ENCODE measurements around the gene FOXO6. TPM values are rescaled to one million over a fixed set of nuclear protein-coding genes. Genes with fewer than 3 reads are reported as not detected.

Gene FOXO6
- total and polyA plus RNA-seq, 2 donors (not counting 1 experiment from before 2014, with no cell fraction given): 0.06 to 0.15 TPM

GRCh38 chr1:41356752-41357151 is 4.5 kb upstream of the FOXO6 start:
- Histone ChIP-seq H3K27ac (ENCODE audit: low read length in 2 of 2) (no peak overlapping the region), H2AFZ (ENCODE audit: insufficient read depth, low read depth, low read length, poor library complexity, severe bottlenecking) (no peak overlapping the region), H4K20me1 (ENCODE audit: control insufficient read depth, insufficient read depth, low read length, poor library complexity, severe bottlenecking) (no peaks in the 10 kb centered on the region), H3K9ac (ENCODE audit: low read length) (no peak overlapping the region), H3K4me3 (ENCODE audit: control extremely low read depth in 1 of 5, extremely low read depth in 1 of 5, insufficient read depth in 1 of 5, low read depth in 2 of 5, low read length in 4 of 5) (no peak overlapping the region), H3K79me2 (ENCODE audit: control insufficient read depth, insufficient read depth, low read length) (no peaks in the 10 kb centered on the region), H3K4me1 (ENCODE audit: control insufficient read depth in 2 of 2, insufficient read depth in 2 of 2, low read length in 2 of 2) (peaks cover 6 to 15% of the 10 kb centered on the region in 2 donors), H3K36me3 (replicated peaks in 1 of 2; ENCODE audit: control extremely low read depth in 1 of 2, control insufficient read depth in 1 of 2, extremely low read depth in 1 of 2, insufficient read depth in 2 of 2, low read length in 1 of 2) (no peaks in the 10 kb centered on the region), H3K4me2 (replicated peaks; ENCODE audit: low read depth, low read length, poor library complexity, severe bottlenecking) (no peak overlapping the region), H3K27me3 (replicated peaks in 1 of 4; ENCODE audit: control extremely low read depth in 1 of 4, control insufficient read depth in 3 of 4, insufficient read depth in 4 of 4, low read length in 3 of 4) (peaks cover 0 to 33% (median 9%) of the 10 kb centered on the region in 4 experiments), H3K9me3 (ENCODE audit: control extremely low read depth in 1 of 3, control insufficient read depth in 2 of 3, insufficient read depth in 1 of 3, low read length in 2 of 3) (no peaks in the 10 kb centered on the region)
- Mint-ChIP-seq H3K4me3 (no peak overlapping the region), H3K27me3 (peaks cover 24% of the 10 kb centered on the region), H3K27ac (no peak overlapping the region), H3K9me3 (ENCODE audit: insufficient read depth) (no peaks in the 10 kb centered on the region), H3K4me1 (peaks cover 12% of the 10 kb centered on the region)
- no peak for DNase-seq
- CTCF ChIA-PET: no interaction called here
- POLR2A ChIA-PET: no interaction called here
- TF ChIP-seq CTCF (IDR thresholded peaks at IDR 0.05) (no peak), EZH2 (IDR thresholded peaks at IDR 0.05; ENCODE audit: borderline replicate concordance, insufficient read depth, low read depth, low read length, poor library complexity, severe bottlenecking) (no peak)
- ATAC-seq (ENCODE audit: low read depth): no peak
- whole genome bisulfite sequencing (ENCODE audit: insufficient coverage): 93% methylated on average over 4 of the region's 4 CpGs
- intact Hi-C loops (cut with micrococcal nuclease): no loop called here

- Mint-ChIP-seq H3K4me1 (peaks cover 16% of the 10 kb centered on the region), H3K4me3 (no peak overlapping the region), H3K9me3 (ENCODE audit: insufficient read depth) (no peaks in the 10 kb centered on the region), H3K27me3 (peaks cover 24% of the 10 kb centered on the region), H3K27ac (no peak overlapping the region)
- Histone ChIP-seq H3K79me2 (ENCODE audit: control insufficient read depth, insufficient read depth, low read length) (no peaks in the 10 kb centered on the region), H3K4me3 (ENCODE audit: control extremely low read depth in 1 of 5, extremely low read depth in 1 of 5, insufficient read depth in 1 of 5, low read depth in 2 of 5, low read length in 4 of 5) (no peak overlapping the region), H3K27me3 (replicated peaks in 1 of 4; ENCODE audit: control extremely low read depth in 1 of 4, control insufficient read depth in 3 of 4, insufficient read depth in 4 of 4, low read length in 3 of 4) (peaks cover 0 to 39% (median 12%) of the 10 kb centered on the region in 4 experiments), H4K20me1 (ENCODE audit: control insufficient read depth, insufficient read depth, low read length, poor library complexity, severe bottlenecking) (peaks cover 3% of the 10 kb centered on the region), H3K4me2 (replicated peaks; ENCODE audit: low read depth, low read length, poor library complexity, severe bottlenecking) (no peak overlapping the region), H3K36me3 (replicated peaks in 1 of 2; ENCODE audit: control extremely low read depth in 1 of 2, control insufficient read depth in 1 of 2, extremely low read depth in 1 of 2, insufficient read depth in 2 of 2, low read length in 1 of 2) (no peaks in the 10 kb centered on the region), H3K9me3 (ENCODE audit: control extremely low read depth in 1 of 3, control insufficient read depth in 2 of 3, insufficient read depth in 1 of 3, low read length in 2 of 3) (peaks cover 0 to 5% (median 0%) of the 10 kb centered on the region in 3 donors), H3K4me1 (ENCODE audit: control insufficient read depth in 2 of 2, insufficient read depth in 2 of 2, low read length in 2 of 2) (peaks cover 14 to 22% of the 10 kb centered on the region in 2 donors), H3K27ac (ENCODE audit: low read length in 2 of 2) (no peak overlapping the region), H3K9ac (ENCODE audit: low read length) (no peak overlapping the region), H2AFZ (ENCODE audit: insufficient read depth, low read depth, low read length, poor library complexity, severe bottlenecking) (no peak overlapping the region)
- WGBS (ENCODE audit: insufficient coverage): 40% methylated on average over 4 of the region's 6 CpGs
- DNase-seq (no peak), ATAC-seq (ENCODE audit: low read depth) (no peak)
- no peak for TF ChIP-seq CTCF (IDR thresholded peaks at IDR 0.05)
- TF ChIP-seq EZH2 (IDR thresholded peaks at IDR 0.05; ENCODE audit: borderline replicate concordance, insufficient read depth, low read depth, low read length, poor library complexity, severe bottlenecking): no peak
- intact Hi-C loops (cut with micrococcal nuclease): no loop called here
- ChIA-PET CTCF (interaction anchor here (0.7 kb wide), 1 partner anchor 22 kb away, joined by 3 read pairs; no protein-coding TSS in a partner anchor), POLR2A (no interaction called here)
Measured at GRCh38 chr1:41357451-41358101, 3.7 kb upstream of the FOXO6 start.

Measured in B cell (primary cell).